HL-60 (cell line): ENCODE results near the gene KAZN.

Experiments used
- DNase-seq, 2 experiments: peaks; one replicate each; pipeline ENCODE4 v3.0.0-alpha.2; 2010 to 2020; ENCODE audit warnings: low read depth in 1 of 2, low spot score in 1 of 2
- H3K27ac ChIP-seq: fragments of 250-450 bp; sonication (Bioruptor Pico); replicated peaks from 2 replicates; pipeline ENCODE4 v1.5.1; 2020; ENCODE audit warnings: mild to moderate bottlenecking, moderate library complexity
- H3K27me3 ChIP-seq: fragments of 250-450 bp; sonication (Bioruptor Pico); 2 replicates; pipeline ENCODE4 v1.5.1; 2021; ENCODE audit warnings: mild to moderate bottlenecking, moderate library complexity; ENCODE audit not compliant: insufficient read depth, poor library complexity, severe bottlenecking
- H3K4me3 ChIP-seq: replicated peaks from 2 replicates; pipeline ENCODE4 v1.5.1; 2011; ENCODE audit warnings: mild to moderate bottlenecking, control low read depth, low read length; ENCODE audit not compliant: insufficient read depth
- CTCF ChIP-seq: IDR thresholded peaks from one replicate; pipeline ENCODE4 v1.5.1; 2011; ENCODE audit warnings: low read length, control low read depth, inconsistent platforms; ENCODE audit not compliant: insufficient read depth
- GABPA ChIP-seq: IDR thresholded peaks from 2 replicates; pipeline ENCODE4 v1.6.1; 2012; ENCODE audit warnings: low read depth
- POLR2AphosphoS5 ChIP-seq: IDR thresholded peaks from 2 replicates; pipeline ENCODE4 v1.6.1; 2012; ENCODE audit warnings: low read depth
- REST ChIP-seq: IDR thresholded peaks from 2 replicates; pipeline ENCODE4 v1.6.1; 2012; ENCODE audit warnings: low read depth; ENCODE audit not compliant: insufficient replicate concordance
- SPI1 ChIP-seq: IDR thresholded peaks from 2 replicates; pipeline ENCODE4 v1.6.1; 2012; ENCODE audit warnings: low read depth, mild to moderate bottlenecking, borderline replicate concordance

KAZN gene

GRCh38 chr1:15146971-15147376 is 548.5 kb downstream of the KAZN start:
- Histone ChIP-seq H3K27ac (no peak overlapping the region), H3K4me3 (no peak overlapping the region), H3K27me3 (peaks cover 8% of the 10 kb centered on the region)
- TF ChIP-seq CTCF (no peak), GABPA (no peak), REST (no peak), POLR2AphosphoS5 (no peak), SPI1 (no peak)
- DNase-seq: no peak

- H3K4me3 ChIP-seq: no peak overlapping the region
- TF ChIP-seq REST: no peak
- TF ChIP-seq POLR2AphosphoS5: no peak
- no peak for TF ChIP-seq GABPA
- TF ChIP-seq CTCF: no peak
- TF ChIP-seq SPI1: no peak
- no peak for DNase-seq
- H3K27me3 ChIP-seq: peaks cover 17% of the 10 kb centered on the region
- H3K27ac ChIP-seq: no peak overlapping the region
Measured at GRCh38 chr1:15148004-15148403, 549.5 kb downstream of the KAZN start.

- no peak overlapping the region for H3K4me3 ChIP-seq
- TF ChIP-seq REST (no peak), SPI1 (no peak), POLR2AphosphoS5 (no peak)
- no peak for DNase-seq
- H3K27ac ChIP-seq: no peak overlapping the region
- peaks cover 21% of the 10 kb centered on the region for H3K27me3 ChIP-seq
Measured at GRCh38 chr1:15148475-15148874, 550.0 kb downstream of the KAZN start.

GRCh38 chr1:15148941-15149340 is 550.5 kb downstream of the KAZN start:
- Histone ChIP-seq H3K27me3 (peaks cover 21% of the 10 kb centered on the region), H3K4me3 (no peak overlapping the region), H3K27ac (no peak overlapping the region)
- TF ChIP-seq POLR2AphosphoS5 (no peak), REST (no peak), GABPA (no peak), SPI1 (no peak), CTCF (no peak)
- DNase-seq: no peak
